B cell (primary cell): ENCODE results near the gene NAPA. TPM values are rescaled to one million over a fixed set of nuclear protein-coding genes. Genes with fewer than 3 reads are reported as not detected.

ENCODE experiments used
- ATAC-seq: fragments of 200-7000 bp; cut with Tn5 transposase; one replicate; pipeline ENCODE4 v1.10.0; 2021; ENCODE audit warnings: low read depth, mild to moderate bottlenecking, moderate number of reproducible peaks, moderate library complexity
- CTCF ChIA-PET: fragments of 350-600 bp; sonication (Branson Sonifier 250); formaldehyde crosslinking; loops from one replicate; lab custom pipeline; 2021; ENCODE audit warnings: antibody characterized with exemption, inconsistent platforms; lab: Charles Lee
- POLR2A ChIA-PET: fragments of 350-600 bp; sonication (Branson Sonifier 250); formaldehyde crosslinking; loops from one replicate; lab custom pipeline; 2021; ENCODE audit warnings: antibody characterized with exemption; lab: Charles Lee
- DNase-seq: peaks from one replicate; pipeline ENCODE4 v3.0.0; 2013
- H2AFZ ChIP-seq: 2 replicates; pipeline ENCODE4 v1.6.1; 2012; ENCODE audit warnings: mild to moderate bottlenecking, low read depth, low read length; ENCODE audit not compliant: insufficient read depth, poor library complexity, severe bottlenecking
- H3K27ac ChIP-seq, 2 donors: 1 replicate in 1 of 2; 2 replicates in 1 of 2; pipeline ENCODE4 v1.5.1; 2012 to 2013; ENCODE audit warnings: low read length in 2 of 2, mild to moderate bottlenecking in 2 of 2, moderate library complexity in 1 of 2
- H3K27me3 ChIP-seq, 4 experiments: fragments of 200-600 bp in 1 of 4; sonication (generic) in 1 of 4; replicated peaks in 1 of 4; 1 replicate in 2 of 4; 2 replicates in 2 of 4; pipeline versions ENCODE4 v1.6.1 to v1.7.0; 2013 to 2016; ENCODE audit warnings: low read length in 3 of 4, mild to moderate bottlenecking in 2 of 4, mixed read lengths in 1 of 4, moderate library complexity in 1 of 4; ENCODE audit not compliant: insufficient read depth in 4 of 4, control insufficient read depth in 3 of 4; ENCODE audit errors: control extremely low read depth in 1 of 4
- H3K36me3 ChIP-seq, 2 experiments: replicated peaks in 1 of 2; 1 replicate in 1 of 2; 2 replicates in 1 of 2; pipeline versions ENCODE4 v1.6.1 to v1.7.1; 2013; ENCODE audit warnings: low read length in 1 of 2; ENCODE audit not compliant: insufficient read depth in 2 of 2, control insufficient read depth in 1 of 2; ENCODE audit errors: control extremely low read depth in 1 of 2, extremely low read depth in 1 of 2
- H3K4me1 ChIP-seq, 2 donors: fragments of 200-600 bp in 1 of 2; sonication (generic) in 1 of 2; 1 replicate in 1 of 2; 2 replicates in 1 of 2; pipeline versions ENCODE4 v1.5.1 to v1.6.1; 2013 to 2017; ENCODE audit warnings: low read length in 2 of 2; ENCODE audit not compliant: control insufficient read depth in 2 of 2, insufficient read depth in 2 of 2
- H3K4me2 ChIP-seq: replicated peaks from 2 replicates; pipeline ENCODE3; 2012; ENCODE audit warnings: mild to moderate bottlenecking, low read depth, low read length; ENCODE audit not compliant: poor library complexity, severe bottlenecking
- H3K4me3 ChIP-seq, 5 experiments: fragments of 200-600 bp in 1 of 5; sonication (generic) in 1 of 5; 1 replicate in 3 of 5; 2 replicates in 2 of 5; pipeline versions ENCODE4 v1.5.1 to v1.7.0; 2011 to 2016; ENCODE audit warnings: low read length in 4 of 5, mild to moderate bottlenecking in 4 of 5, low read depth in 2 of 5, control low read depth in 1 of 5, moderate library complexity in 1 of 5; ENCODE audit not compliant: insufficient read depth in 1 of 5; ENCODE audit errors: control extremely low read depth in 1 of 5, extremely low read depth in 1 of 5
- H3K79me2 ChIP-seq: fragments of 200-600 bp; sonication (generic); one replicate; pipeline ENCODE4 v1.6.0; 2016; ENCODE audit warnings: low read length; ENCODE audit not compliant: control insufficient read depth, insufficient read depth
- H3K9ac ChIP-seq: fragments of 200-600 bp; sonication (generic); 2 replicates; pipeline ENCODE4 v1.6.1; 2017; ENCODE audit warnings: mild to moderate bottlenecking, low read length, moderate library complexity
- H3K9me3 ChIP-seq, 3 donors: one replicate each; pipeline versions ENCODE4 v1.6.1 to v1.7.1; 2013; ENCODE audit warnings: low read length in 2 of 3; ENCODE audit not compliant: control insufficient read depth in 2 of 3, insufficient read depth in 1 of 3; ENCODE audit errors: control extremely low read depth in 1 of 3
- H4K20me1 ChIP-seq: 2 replicates; pipeline ENCODE4 v1.6.0; 2012; ENCODE audit warnings: mild to moderate bottlenecking, low read length; ENCODE audit not compliant: insufficient read depth, control insufficient read depth, poor library complexity, severe bottlenecking
- H3K27ac Mint-ChIP-seq: one replicate; pipeline ENCODE4 v1.8.0; 2021; ENCODE audit warnings: mixed read lengths
- H3K27me3 Mint-ChIP-seq: one replicate; pipeline ENCODE4 v1.8.0; 2021; ENCODE audit warnings: mixed read lengths
- H3K4me1 Mint-ChIP-seq: one replicate; pipeline ENCODE4 v1.8.0; 2021; ENCODE audit warnings: mixed read lengths
- H3K4me3 Mint-ChIP-seq: one replicate; pipeline ENCODE4 v1.8.0; 2021; ENCODE audit warnings: mixed read lengths
- H3K9me3 Mint-ChIP-seq: one replicate; pipeline ENCODE4 v1.8.0; 2022; ENCODE audit warnings: mixed read lengths; ENCODE audit not compliant: insufficient read depth
- EZH2 ChIP-seq: IDR thresholded peaks from 2 replicates; pipeline ENCODE4 v1.6.1; 2012; ENCODE audit warnings: borderline replicate concordance, low read depth, mild to moderate bottlenecking, moderate library complexity, low read length; ENCODE audit not compliant: insufficient read depth, poor library complexity, severe bottlenecking
- WGBS: methylation state at CpG from one replicate; pipeline ENCODE4 v1.1.5; 2013; ENCODE audit warnings: missing lambda C conversion rate; ENCODE audit not compliant: insufficient coverage; 5-methylcytosine and 5-hydroxymethylcytosine counted together
- intact Hi-C: fragments of 100-400 bp; cut with micrococcal nuclease; formaldehyde crosslinking; loops from one replicate; pipeline ENCODE4 v1.10.0; 2022
- polyA plus RNA-seq: library from polyadenylated mRNA; depleted of rRNA; stranded (reverse); fragments of >200 nt; gene quantifications from 2 replicates; pipeline ENCODE4 v1.2.3, GENCODE V29; 2012
- total RNA-seq, 2 donors: library from RNA; stranded (reverse); fragments of 120-200 nt in 1 of 2; gene quantifications; 1 replicate in 1 of 2; 2 replicates in 1 of 2; pipeline versions ENCODE4 v1.2.3 to v1.2.4, GENCODE V29; 2013 to 2022
- TF ChIP-seq, protein P1 (sequence below): fragments of 200-600 bp; IDR thresholded peaks from one replicate; pipeline ENCODE4 v1.8.0; 2022; ENCODE audit warnings: antibody characterized with exemption, mild to moderate bottlenecking

NAPA gene
- total and polyA plus RNA-seq, 2 donors (not counting 1 experiment from before 2014, with no cell fraction given): 66.8 to 86.5 TPM

DNA sequence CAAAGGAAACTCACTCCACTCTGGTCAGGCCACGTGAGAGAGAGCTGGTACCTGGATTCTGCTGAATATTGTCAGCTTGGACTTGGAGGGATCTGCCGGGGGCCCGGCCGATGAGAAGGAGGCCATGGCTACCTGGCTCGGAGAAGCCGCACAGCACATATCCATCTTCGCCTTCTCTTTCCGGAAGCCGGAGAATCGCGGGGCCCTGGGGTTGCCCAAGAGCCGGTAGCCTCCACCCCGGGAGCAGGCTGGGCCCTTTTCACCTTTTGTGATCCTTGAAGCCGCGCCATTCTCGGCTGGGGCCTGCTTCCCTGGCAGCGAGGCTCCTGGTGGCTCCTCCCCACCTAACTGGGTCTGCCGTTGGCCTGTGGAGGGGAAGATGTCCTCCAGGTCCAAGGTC, 29.2 kb upstream of the NAPA start:
- Histone ChIP-seq H3K27ac (no peak overlapping the region), H4K20me1 (no peaks in the 10 kb centered on the region), H3K79me2 (no peaks in the 10 kb centered on the region), H3K9me3 (peaks cover 0 to 2% (median 0%) of the 10 kb centered on the region in 3 donors), H3K27me3 (peaks cover 0 to 29% (median 11%) of the 10 kb centered on the region in 4 experiments), H3K4me1 (peaks cover 3 to 18% of the 10 kb centered on the region in 2 donors), H3K9ac (no peak overlapping the region), H2AFZ (no peak overlapping the region), H3K4me2 (no peak overlapping the region), H3K4me3 (no peak overlapping the region), H3K36me3 (no peaks in the 10 kb centered on the region)
- intact Hi-C loops: no loop called here
- Mint-ChIP-seq H3K27ac (no peak overlapping the region), H3K27me3 (peaks cover 29% of the 10 kb centered on the region), H3K9me3 (no peaks in the 10 kb centered on the region), H3K4me1 (peaks cover 7% of the 10 kb centered on the region), H3K4me3 (no peak overlapping the region)
- TF ChIP-seq EZH2: no peak
- TF ChIP-seq, protein P1, sequence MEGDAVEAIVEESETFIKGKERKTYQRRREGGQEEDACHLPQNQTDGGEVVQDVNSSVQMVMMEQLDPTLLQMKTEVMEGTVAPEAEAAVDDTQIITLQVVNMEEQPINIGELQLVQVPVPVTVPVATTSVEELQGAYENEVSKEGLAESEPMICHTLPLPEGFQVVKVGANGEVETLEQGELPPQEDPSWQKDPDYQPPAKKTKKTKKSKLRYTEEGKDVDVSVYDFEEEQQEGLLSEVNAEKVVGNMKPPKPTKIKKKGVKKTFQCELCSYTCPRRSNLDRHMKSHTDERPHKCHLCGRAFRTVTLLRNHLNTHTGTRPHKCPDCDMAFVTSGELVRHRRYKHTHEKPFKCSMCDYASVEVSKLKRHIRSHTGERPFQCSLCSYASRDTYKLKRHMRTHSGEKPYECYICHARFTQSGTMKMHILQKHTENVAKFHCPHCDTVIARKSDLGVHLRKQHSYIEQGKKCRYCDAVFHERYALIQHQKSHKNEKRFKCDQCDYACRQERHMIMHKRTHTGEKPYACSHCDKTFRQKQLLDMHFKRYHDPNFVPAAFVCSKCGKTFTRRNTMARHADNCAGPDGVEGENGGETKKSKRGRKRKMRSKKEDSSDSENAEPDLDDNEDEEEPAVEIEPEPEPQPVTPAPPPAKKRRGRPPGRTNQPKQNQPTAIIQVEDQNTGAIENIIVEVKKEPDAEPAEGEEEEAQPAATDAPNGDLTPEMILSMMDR: no peak
- WGBS: 94% methylated on average over 17 of the region's 18 CpGs
- ChIA-PET POLR2A (no interaction called here), CTCF (interaction anchor here (1.1 kb wide), 1 partner anchor 16 kb away, joined by 3 read pairs; no protein-coding TSS in a partner anchor)
- ATAC-seq (no peak), DNase-seq (no peak)

DNA sequence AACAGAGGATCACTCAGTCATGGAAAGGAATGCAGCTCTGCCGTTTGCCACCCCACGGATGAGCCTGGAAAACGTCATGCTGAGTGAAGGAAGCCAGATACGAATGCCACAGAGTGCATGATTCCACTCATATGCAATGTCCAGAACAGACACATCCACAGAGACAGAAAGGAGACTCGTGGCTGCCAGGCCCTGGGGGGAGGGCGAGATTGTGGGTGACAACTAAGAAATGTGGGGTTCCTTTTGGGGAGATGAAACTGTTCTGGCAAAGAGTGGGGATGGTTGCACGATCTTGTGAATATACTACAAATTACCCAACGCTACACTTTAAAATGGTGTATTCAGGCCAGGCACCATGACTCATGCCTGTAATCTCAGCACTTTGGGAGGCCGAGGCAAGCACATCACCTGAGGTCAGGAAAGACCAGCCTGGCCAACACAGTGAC, 27.2 kb upstream of the NAPA start:
- Histone ChIP-seq H3K36me3 (no peaks in the 10 kb centered on the region), H2AFZ (no peak overlapping the region), H3K79me2 (no peaks in the 10 kb centered on the region), H3K4me3 (no peak overlapping the region), H4K20me1 (no peaks in the 10 kb centered on the region), H3K27me3 (peaks cover 0 to 33% (median 12%) of the 10 kb centered on the region in 4 experiments), H3K9ac (no peak overlapping the region), H3K9me3 (no peaks in the 10 kb centered on the region), H3K4me2 (no peak overlapping the region), H3K27ac (no peak overlapping the region), H3K4me1 (peaks cover 3 to 18% of the 10 kb centered on the region in 2 donors)
- TF ChIP-seq EZH2: no peak
- TF ChIP-seq, protein P1: no peak
- no peaks in the 10 kb centered on the region for H3K9me3 Mint-ChIP-seq
- intact Hi-C loops: no loop called here
- no peak overlapping the region for H3K4me3 Mint-ChIP-seq
- ChIA-PET CTCF (no interaction called here), POLR2A (interaction anchor here (1.3 kb wide), 1 partner anchor 58 kb away, joined by 3 read pairs; no protein-coding TSS in a partner anchor)
- H3K27me3 Mint-ChIP-seq: peaks cover 33% of the 10 kb centered on the region
- ATAC-seq (no peak), DNase-seq (no peak)
- 92% methylated on average over 4 of the region's 9 CpGs for WGBS
- H3K4me1 Mint-ChIP-seq: peaks cover 7% of the 10 kb centered on the region
- H3K27ac Mint-ChIP-seq: no peak overlapping the region
